GM12892 (cell line): Measurements from ENCODE around the gene PARP4.

ENCODE experiments used
- POLR2A ChIP-seq: IDR thresholded peaks from 2 replicates; pipeline ENCODE4 v1.6.1; 2011; ENCODE audit warnings: low read depth, low read length, control low read depth
- POLR2AphosphoS5 ChIP-seq: IDR thresholded peaks from 2 replicates; pipeline ENCODE4 v1.6.1; 2011; ENCODE audit warnings: low read depth, low read length, control low read depth
- TAF1 ChIP-seq: IDR thresholded peaks from 2 replicates; pipeline ENCODE4 v1.6.1; 2011; ENCODE audit warnings: low read depth, mild to moderate bottlenecking, control low read depth, low read length, borderline replicate concordance

DNA sequence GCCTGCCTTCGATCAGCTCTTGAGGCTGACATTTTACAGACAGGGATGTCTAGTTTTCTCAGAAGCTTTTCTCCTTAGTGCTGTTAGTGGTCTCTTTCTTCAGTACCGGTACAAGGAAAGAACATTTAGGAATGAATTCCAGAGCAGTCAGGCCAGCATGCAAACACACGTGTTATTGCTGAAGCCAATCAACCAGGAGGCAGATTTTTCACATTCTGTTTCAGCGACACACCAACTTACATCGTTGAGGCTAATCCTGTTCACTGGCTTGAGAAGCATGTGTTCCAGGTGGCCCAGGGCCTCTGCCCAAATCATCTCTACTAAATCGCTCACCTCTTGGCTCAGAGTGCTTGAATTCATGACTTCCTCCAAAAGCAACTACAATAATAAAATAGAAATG, 19.2 kb downstream of the PARP4 start:
- TF ChIP-seq POLR2A: no peak
- TF ChIP-seq POLR2AphosphoS5: no peak
- TF ChIP-seq TAF1: no peak
